ENCODE measurements around the gene NMB.

- TF ChIP-seq CTCF (IDR thresholded peaks at IDR 0.05) (no peak), POLR2A (IDR thresholded peaks at IDR 0.05) (no peak)
These were observed 27.3 kb upstream of the NMB start for GRCh38 chr15:84685304-84685703.
